HEK293 (cell line): ENCODE measurements around the gene RAET1E.
"Not testable (repeated sequence)": the region's sequence is repeated elsewhere in the genome, so short reads cannot be mapped to it uniquely, and the experiment has no call there.

Source experiments
- CTCF ChIA-PET: fragments of 350-600 bp; formaldehyde crosslinking; extraction: SDS; loops from one replicate; lab custom pipeline; 2021; ENCODE audit warnings: antibody characterized with exemption; lab: Yijun Ruan, JAX
- POLR2A ChIA-PET: fragments of 300-600 bp; formaldehyde crosslinking; extraction: SDS; loops from one replicate; lab custom pipeline; 2020; ENCODE audit warnings: antibody characterized with exemption, inconsistent platforms; lab: Yijun Ruan, JAX
- H3K27ac ChIP-seq: fragments of 200-500 bp; sonication (Bioruptor generic); 2 replicates; pipeline ENCODE4 v1.5.1; 2014; ENCODE audit warnings: low read depth, low read length, control low read depth, inconsistent platforms; ENCODE audit errors: extremely low read depth
- H3K36me3 ChIP-seq, 2 experiments: fragments of 200-500 bp in 1 of 2; sonication (Bioruptor generic) in 1 of 2; 1 replicate in 1 of 2; 2 replicates in 1 of 2; pipeline ENCODE4 v1.5.1; 2014 to 2017; ENCODE audit warnings: inconsistent platforms in 2 of 2, low read length in 2 of 2; ENCODE audit not compliant: control insufficient read depth in 2 of 2, insufficient read depth in 1 of 2
- H3K4me1 ChIP-seq: fragments of 200-500 bp; sonication (Bioruptor generic); 2 replicates; pipeline ENCODE4 v1.5.1; 2014; ENCODE audit warnings: mild to moderate bottlenecking, low read length, inconsistent platforms; ENCODE audit not compliant: control insufficient read depth, insufficient read depth
- H3K4me3 ChIP-seq: 2 replicates; pipeline ENCODE4 v1.5.1; 2011; ENCODE audit warnings: low read depth, mild to moderate bottlenecking, control low read depth, low read length, moderate library complexity
- H3K9me3 ChIP-seq: fragments of 200-500 bp; sonication (Bioruptor generic); 2 replicates; pipeline ENCODE4 v1.5.1; 2014; ENCODE audit warnings: low read depth, low read length, inconsistent platforms; ENCODE audit not compliant: control insufficient read depth, insufficient read depth
- GLI4 ChIP-seq: fragments of 450-650 bp; formaldehyde crosslinking; IDR thresholded peaks from 2 replicates; pipeline ENCODE4 v1.5.1; 2016; ENCODE audit warnings: missing biosample characterization, missing genetic modification characterization
- IKZF3 ChIP-seq: fragments of 450-650 bp; IDR thresholded peaks from 2 replicates; pipeline ENCODE4 v1.5.0; 2018; ENCODE audit warnings: missing biosample characterization, mild to moderate bottlenecking, missing genetic modification characterization, moderate library complexity
- ZNF138 ChIP-seq: fragments of 450-650 bp; formaldehyde crosslinking; IDR thresholded peaks from 2 replicates; pipeline ENCODE4 v1.5.1; 2016; ENCODE audit warnings: missing biosample characterization, missing genetic modification characterization, borderline replicate concordance
- ZNF174 ChIP-seq: fragments of 450-650 bp; formaldehyde crosslinking; IDR thresholded peaks from 2 replicates; pipeline ENCODE4 v1.5.0; 2017; ENCODE audit warnings: missing biosample characterization, mild to moderate bottlenecking, missing genetic modification characterization
- ZNF214 ChIP-seq: fragments of 450-650 bp; formaldehyde crosslinking; IDR thresholded peaks from 2 replicates; pipeline ENCODE4 v1.5.1; 2017; ENCODE audit warnings: missing biosample characterization, mild to moderate bottlenecking, missing genetic modification characterization, borderline replicate concordance
- ZNF292 ChIP-seq: fragments of 450-650 bp; formaldehyde crosslinking; IDR thresholded peaks from 2 replicates; pipeline ENCODE4 v1.5.1; 2016; ENCODE audit warnings: low read depth, missing biosample characterization, missing genetic modification characterization, borderline replicate concordance
- ZNF416 ChIP-seq: fragments of 450-650 bp; formaldehyde crosslinking; IDR thresholded peaks from 2 replicates; pipeline ENCODE4 v1.5.1; 2016; ENCODE audit warnings: missing biosample characterization, missing genetic modification characterization
- ZNF544 ChIP-seq: fragments of 450-650 bp; formaldehyde crosslinking; IDR thresholded peaks from 2 replicates; pipeline ENCODE4 v1.5.0; 2017; ENCODE audit warnings: missing biosample characterization, missing genetic modification characterization
- ZNF629 ChIP-seq: fragments of 450-650 bp; formaldehyde crosslinking; IDR thresholded peaks from 2 replicates; pipeline ENCODE4 v1.5.1; 2017; ENCODE audit warnings: missing biosample characterization, missing genetic modification characterization
- ZNF677 ChIP-seq: fragments of 450-650 bp; IDR thresholded peaks from 2 replicates; pipeline ENCODE4 v1.5.0; 2018; ENCODE audit warnings: missing biosample characterization, mild to moderate bottlenecking, missing genetic modification characterization, moderate library complexity
- ZNF707 ChIP-seq: fragments of 450-650 bp; formaldehyde crosslinking; IDR thresholded peaks from 2 replicates; pipeline ENCODE4 v1.5.1; 2016; ENCODE audit warnings: missing biosample characterization, missing genetic modification characterization
- ZNF747 ChIP-seq: fragments of 450-650 bp; formaldehyde crosslinking; IDR thresholded peaks from 2 replicates; pipeline ENCODE4 v1.5.1; 2016; ENCODE audit warnings: missing biosample characterization, missing genetic modification characterization
- ZSCAN23 ChIP-seq: fragments of 450-650 bp; formaldehyde crosslinking; IDR thresholded peaks from 2 replicates; pipeline ENCODE4 v1.5.1; 2016; ENCODE audit warnings: missing biosample characterization, missing genetic modification characterization
- TF ChIP-seq, protein P1 (sequence below): fragments of 450-650 bp; formaldehyde crosslinking; IDR thresholded peaks from 2 replicates; pipeline ENCODE4 v1.5.1; 2016; ENCODE audit warnings: missing biosample characterization, missing genetic modification characterization
- TF ChIP-seq, protein P2 (sequence below): fragments of 450-650 bp; formaldehyde crosslinking; IDR thresholded peaks from 2 replicates; pipeline ENCODE4 v1.5.1; 2016; ENCODE audit warnings: missing biosample characterization, missing genetic modification characterization

RAET1E gene

DNA sequence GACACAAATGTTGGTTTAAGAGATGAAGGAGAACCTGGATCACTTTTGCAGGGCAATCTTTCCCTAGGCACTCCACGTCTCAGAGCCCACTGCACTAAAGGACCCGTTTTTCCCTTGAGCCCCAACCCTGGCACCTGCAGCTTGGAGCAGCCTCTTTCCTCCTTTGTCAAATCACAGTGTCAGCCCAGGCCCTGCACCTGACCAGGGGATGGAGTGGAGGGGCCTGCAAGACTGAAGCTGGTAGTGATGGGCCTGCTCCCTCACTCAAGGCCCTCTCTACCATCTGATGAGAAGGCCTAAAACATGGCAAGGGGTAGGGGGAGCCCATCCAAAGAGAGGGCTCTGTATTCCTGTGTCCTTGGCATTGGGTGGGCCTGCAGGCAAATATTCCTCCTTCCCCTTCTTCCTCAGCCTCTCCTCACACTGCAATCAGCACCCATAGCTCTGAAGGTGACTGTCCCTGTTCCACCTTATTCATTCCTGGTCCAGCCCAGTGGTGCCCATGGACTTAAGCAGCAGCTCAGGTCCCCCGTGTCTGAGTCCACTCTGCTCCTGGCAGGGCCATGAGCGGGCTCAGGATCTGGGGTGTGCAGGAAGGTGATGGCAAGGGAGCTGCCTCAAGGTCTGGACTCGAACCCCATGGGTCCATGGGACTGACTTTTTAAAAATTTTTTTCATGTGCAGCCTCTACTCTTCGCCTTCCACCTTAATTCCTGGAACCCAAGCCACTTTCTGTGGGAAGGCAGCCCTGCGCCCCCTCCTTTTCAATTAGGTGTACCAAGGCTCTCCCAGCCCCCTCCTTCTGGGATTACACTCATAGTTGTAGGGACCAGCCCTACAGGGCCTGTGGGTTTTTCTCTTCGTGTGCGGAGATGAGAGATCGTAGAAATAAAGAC lies 18.3 kb upstream of the RAET1E start (continued):
- TF ChIP-seq ZNF629 (no peak), ZNF138 (tag by site-specific recombination) (no peak), ZNF544 (tag by site-specific recombination) (no peak), ZNF416 (tag by site-specific recombination) (no peak), ZSCAN23 (no peak)
- TF ChIP-seq, protein P1, sequence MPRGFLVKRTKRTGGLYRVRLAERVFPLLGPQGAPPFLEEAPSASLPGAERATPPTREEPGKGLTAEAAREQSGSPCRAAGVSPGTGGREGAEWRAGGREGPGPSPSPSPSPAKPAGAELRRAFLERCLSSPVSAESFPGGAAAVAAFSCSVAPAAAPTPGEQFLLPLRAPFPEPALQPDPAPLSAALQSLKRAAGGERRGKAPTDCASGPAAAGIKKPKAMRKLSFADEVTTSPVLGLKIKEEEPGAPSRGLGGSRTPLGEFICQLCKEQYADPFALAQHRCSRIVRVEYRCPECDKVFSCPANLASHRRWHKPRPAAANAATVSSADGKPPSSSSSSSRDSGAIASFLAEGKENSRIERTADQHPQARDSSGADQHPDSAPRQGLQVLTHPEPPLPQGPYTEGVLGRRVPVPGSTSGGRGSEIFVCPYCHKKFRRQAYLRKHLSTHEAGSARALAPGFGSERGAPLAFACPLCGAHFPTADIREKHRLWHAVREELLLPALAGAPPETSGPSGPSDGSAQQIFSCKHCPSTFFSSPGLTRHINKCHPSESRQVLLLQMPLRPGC (tag by site-specific recombination), result no peak

DNA sequence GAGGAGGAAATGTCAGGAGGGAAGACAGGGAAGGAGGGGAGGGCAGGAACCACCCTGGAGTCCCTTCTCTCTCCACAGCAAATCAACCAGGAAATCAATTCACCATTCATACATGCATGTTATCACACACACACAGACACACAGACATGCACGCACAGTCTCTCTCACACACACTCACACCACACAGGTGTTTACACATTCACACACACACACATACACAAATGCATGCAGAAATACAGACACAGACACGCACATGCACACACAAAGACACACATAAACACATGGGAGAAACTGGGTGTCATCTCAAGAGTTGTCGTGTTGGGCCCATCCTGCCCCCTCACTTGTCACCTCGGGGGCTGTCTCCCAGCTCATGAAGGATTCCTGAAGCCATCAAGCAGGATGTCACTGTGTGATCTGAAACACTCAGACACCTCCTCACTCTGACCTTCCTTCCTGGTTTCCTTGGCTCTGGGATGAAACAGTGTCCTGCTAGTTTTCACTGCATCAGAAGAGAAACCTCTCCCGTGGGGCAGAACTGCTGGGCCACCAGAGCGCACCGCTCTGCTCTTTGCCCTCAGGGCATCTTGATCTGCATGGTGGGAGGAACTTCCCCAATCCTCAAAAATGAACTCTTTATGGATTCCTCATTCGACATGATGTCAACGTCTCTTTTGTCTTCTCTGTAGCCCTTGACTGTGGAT lies 15.8 kb upstream of the RAET1E start:
- TF ChIP-seq ZNF747 (tag by site-specific recombination), result no peak
- TF ChIP-seq, protein P2, sequence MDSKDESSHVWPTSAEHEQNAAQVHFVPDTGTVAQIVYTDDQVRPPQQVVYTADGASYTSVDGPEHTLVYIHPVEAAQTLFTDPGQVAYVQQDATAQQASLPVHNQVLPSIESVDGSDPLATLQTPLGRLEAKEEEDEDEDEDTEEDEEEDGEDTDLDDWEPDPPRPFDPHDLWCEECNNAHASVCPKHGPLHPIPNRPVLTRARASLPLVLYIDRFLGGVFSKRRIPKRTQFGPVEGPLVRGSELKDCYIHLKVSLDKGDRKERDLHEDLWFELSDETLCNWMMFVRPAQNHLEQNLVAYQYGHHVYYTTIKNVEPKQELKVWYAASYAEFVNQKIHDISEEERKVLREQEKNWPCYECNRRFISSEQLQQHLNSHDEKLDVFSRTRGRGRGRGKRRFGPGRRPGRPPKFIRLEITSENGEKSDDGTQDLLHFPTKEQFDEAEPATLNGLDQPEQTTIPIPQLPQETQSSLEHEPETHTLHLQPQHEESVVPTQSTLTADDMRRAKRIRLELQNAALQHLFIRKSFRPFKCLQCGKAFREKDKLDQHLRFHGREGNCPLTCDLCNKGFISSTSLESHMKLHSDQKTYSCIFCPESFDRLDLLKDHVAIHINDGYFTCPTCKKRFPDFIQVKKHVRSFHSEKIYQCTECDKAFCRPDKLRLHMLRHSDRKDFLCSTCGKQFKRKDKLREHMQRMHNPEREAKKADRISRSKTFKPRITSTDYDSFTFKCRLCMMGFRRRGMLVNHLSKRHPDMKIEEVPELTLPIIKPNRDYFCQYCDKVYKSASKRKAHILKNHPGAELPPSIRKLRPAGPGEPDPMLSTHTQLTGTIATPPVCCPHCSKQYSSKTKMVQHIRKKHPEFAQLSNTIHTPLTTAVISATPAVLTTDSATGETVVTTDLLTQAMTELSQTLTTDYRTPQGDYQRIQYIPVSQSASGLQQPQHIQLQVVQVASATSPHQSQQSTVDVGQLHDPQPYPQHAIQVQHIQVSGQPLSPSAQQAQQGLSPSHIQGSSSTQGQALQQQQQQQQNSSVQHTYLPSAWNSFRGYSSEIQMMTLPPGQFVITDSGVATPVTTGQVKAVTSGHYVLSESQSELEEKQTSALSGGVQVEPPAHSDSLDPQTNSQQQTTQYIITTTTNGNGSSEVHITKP (tag by site-specific recombination), result no peak
- TF ChIP-seq ZNF707, result no peak
- TF ChIP-seq ZNF174 (tag by site-specific recombination), result no peak
- no peak for TF ChIP-seq GLI4 (tag by site-specific recombination)
- TF ChIP-seq ZNF677, result no peak
- no peak for TF ChIP-seq ZNF292 (tag by site-specific recombination)
- H3K27ac ChIP-seq, result no peak overlapping the region
- no peaks in the 10 kb centered on the region for H3K9me3 ChIP-seq
- no peaks in the 10 kb centered on the region for H3K4me1 ChIP-seq
- no peak overlapping the region for H3K4me3 ChIP-seq
- POLR2A ChIA-PET, result no interaction called here
- CTCF ChIA-PET, result interaction anchor here (0.8 kb wide), 1 partner anchor 73 kb away, joined by 5 read pairs; no protein-coding TSS in a partner anchor
- H3K36me3 ChIP-seq, result no peaks in the 10 kb centered on the region

DNA sequence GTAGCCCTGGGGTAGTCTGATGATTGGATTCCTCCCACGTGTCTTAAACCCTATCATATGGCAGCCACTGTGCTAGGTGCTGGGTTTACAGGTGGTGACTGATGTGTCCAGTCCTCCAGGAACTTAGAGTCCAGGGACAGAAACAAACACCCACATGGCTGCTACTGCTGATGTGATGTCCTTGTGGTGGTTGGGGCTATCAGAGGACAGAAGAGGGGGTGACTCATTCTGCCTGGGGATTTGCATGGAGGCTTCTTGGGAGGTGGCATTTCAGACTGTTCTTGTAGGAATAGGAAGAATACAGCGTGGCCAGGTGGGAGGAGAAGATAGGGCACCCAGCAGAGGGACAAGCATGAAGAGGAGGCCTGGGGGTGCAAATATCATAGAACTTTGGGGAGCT lies 15.2 kb upstream of the RAET1E start:
- POLR2A ChIA-PET, result no interaction called here
- Histone ChIP-seq H3K4me1 (no peaks in the 10 kb centered on the region), H3K4me3 (no peak overlapping the region), H3K36me3 (no peaks in the 10 kb centered on the region), H3K9me3 (no peaks in the 10 kb centered on the region), H3K27ac (no peak overlapping the region)
- CTCF ChIA-PET, result no interaction called here
- TF ChIP-seq IKZF3 (tag by site-specific recombination), result no peak
- no peak for TF ChIP-seq ZNF214 (tag by site-specific recombination)

DNA sequence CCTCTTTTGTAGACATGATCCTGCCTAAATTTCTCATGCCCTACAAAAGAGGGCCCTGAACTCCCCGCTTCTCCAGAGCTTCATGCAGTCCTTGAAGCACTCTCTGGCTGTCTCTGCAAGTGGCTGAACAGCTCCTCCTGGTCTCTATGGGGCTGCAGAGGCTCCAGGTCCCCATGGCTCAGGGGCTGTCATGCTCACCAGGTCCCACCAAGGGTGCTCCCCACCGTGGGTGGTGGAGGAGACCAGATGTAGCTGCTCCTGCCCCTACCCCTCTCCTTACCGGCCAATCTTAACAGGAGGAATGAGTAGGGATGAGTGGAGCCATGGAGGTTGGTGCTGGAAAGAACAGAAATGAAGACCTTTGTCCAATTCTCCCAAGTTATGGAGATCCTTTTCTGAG lies 14.8 kb upstream of the RAET1E start:
- H3K4me3 ChIP-seq, H3K27ac ChIP-seq, H3K36me3 ChIP-seq, H3K9me3 ChIP-seq, H3K4me1 ChIP-seq, POLR2A ChIA-PET: not testable (repeated sequence)
- CTCF ChIA-PET, result interaction anchor here (1.6 kb wide), 1 partner anchor 72 kb away, joined by 5 read pairs; no protein-coding TSS in a partner anchor
